ENCODE results near the gene INTS1.

DNA sequence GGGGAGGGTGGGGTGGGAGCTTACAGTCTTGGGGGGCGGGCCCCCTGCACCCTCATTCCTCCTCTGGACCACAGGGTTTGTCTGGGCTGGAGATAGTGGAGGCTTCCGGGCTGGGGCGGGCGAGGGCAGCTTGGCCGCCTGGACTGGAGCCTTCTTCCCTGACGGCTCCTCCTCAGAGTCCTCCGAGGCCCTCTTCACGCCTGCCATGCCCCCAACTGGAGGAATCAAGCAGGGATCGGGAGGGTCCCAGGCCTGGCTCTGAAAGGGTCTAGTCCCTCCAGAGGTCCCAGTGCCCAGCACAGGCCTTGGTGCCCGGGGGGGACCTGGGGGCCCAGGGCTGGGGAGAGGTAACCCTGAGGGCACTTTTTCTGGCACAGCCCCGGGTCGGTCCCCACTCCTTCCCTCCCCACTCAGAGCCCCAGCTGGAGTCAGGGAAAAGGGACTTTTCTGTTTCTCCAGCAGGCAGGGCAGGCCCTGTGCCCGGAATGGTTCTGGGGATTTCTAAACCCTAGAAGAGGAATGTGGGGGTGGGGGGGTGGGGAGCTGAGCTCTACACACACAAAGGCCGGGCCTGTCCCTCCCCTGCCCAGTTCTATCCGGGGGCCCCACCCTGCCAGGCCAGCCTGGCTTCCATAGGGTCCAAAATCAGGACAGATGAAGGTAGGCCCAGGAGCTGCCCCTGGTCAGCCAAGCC is 56.5 kb downstream of the INTS1 start:
- TF ChIP-seq, protein P1, sequence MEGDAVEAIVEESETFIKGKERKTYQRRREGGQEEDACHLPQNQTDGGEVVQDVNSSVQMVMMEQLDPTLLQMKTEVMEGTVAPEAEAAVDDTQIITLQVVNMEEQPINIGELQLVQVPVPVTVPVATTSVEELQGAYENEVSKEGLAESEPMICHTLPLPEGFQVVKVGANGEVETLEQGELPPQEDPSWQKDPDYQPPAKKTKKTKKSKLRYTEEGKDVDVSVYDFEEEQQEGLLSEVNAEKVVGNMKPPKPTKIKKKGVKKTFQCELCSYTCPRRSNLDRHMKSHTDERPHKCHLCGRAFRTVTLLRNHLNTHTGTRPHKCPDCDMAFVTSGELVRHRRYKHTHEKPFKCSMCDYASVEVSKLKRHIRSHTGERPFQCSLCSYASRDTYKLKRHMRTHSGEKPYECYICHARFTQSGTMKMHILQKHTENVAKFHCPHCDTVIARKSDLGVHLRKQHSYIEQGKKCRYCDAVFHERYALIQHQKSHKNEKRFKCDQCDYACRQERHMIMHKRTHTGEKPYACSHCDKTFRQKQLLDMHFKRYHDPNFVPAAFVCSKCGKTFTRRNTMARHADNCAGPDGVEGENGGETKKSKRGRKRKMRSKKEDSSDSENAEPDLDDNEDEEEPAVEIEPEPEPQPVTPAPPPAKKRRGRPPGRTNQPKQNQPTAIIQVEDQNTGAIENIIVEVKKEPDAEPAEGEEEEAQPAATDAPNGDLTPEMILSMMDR (IDR thresholded peaks at IDR 0.05) = no peak
- TF ChIP-seq EP300 (IDR thresholded peaks at IDR 0.05) = no peak
